Activated T-cell treated with anti-CD3 and anti-CD28 coated beads, Interleukin-2, amount 50 U/mL, for 1 hour (primary cell): ENCODE data around the gene POPDC2.

Experiments used
- DNase-seq: peaks from one replicate; pipeline ENCODE4 v3.0.0-alpha.2; 2020

POPDC2 gene

DNA sequence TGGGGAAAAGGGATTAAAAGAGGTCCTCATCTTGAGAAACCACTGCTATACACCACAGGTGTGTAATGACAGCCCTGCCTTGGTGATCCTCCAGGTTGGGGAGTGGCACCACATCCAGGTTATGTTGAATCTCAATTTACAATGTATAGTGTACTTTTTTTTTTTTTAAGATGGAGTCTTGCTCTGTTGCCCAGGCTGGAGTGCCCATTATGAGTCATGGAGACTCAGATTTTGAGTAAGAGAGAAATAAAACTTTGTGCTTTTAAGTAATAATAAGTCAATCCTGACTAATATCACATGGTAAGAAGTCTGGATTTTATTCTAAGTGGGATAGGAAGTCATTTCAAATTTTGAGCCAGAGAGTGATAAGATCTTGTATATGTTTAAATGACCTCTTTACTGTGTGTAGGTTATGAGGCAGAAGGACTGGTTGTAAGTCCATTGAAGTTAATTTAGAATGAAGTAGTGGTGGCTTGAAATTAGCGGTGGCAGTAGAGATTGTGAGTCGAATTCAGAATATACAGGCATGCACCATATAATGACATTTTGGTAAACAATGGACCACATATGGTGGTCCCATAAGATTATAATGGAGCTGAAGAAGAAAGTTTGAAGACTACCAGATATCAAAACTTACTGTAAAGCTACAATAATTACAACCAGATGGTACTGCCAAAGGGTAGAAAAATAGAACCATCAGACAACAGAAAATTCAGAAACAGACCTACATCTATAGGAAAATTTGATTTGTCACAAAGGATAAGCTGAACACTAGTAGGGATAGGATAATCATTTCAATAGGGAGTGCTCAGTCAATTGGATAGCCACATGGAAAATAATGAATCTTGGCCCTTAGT, 20.7 kb downstream of the POPDC2 start:
- no peak for DNase-seq

DNA sequence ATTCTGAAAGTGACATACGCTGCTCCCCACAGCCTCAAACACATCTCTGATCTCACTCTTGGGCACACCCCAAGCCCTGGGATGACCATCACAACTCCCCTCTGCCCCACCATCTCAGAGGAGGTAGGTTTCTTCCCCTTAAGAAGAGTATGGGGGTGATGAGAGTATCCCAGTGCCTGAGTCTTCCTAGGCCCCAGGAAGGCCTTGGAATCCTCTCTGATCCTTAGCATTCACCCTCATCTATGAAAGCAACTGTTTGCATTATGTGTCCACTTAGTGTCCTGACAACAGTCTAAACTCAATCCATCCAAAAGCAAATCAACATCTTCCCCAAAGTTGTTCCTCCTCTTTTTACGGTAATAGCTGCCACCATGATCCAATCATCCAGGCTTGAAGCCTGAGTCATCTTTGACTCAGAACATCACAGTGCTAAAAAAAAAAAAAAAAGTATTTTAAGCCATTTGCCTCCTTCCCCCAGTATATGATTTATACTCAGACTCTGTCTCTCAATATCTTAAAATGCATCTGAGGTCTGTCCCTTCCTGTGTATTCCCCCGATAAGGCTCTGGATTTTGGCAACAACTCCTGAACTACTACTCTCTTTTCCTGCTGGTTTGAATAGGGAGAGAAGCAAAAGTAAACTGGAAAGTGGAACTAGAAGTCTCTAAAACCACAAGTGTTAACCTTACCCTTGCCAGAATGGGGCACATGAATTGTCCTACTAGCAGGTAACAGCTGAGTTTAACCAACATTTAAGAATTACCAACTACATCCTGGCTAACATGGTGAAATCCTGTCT, 22.5 kb downstream of the POPDC2 start:
- no peak for DNase-seq

DNA sequence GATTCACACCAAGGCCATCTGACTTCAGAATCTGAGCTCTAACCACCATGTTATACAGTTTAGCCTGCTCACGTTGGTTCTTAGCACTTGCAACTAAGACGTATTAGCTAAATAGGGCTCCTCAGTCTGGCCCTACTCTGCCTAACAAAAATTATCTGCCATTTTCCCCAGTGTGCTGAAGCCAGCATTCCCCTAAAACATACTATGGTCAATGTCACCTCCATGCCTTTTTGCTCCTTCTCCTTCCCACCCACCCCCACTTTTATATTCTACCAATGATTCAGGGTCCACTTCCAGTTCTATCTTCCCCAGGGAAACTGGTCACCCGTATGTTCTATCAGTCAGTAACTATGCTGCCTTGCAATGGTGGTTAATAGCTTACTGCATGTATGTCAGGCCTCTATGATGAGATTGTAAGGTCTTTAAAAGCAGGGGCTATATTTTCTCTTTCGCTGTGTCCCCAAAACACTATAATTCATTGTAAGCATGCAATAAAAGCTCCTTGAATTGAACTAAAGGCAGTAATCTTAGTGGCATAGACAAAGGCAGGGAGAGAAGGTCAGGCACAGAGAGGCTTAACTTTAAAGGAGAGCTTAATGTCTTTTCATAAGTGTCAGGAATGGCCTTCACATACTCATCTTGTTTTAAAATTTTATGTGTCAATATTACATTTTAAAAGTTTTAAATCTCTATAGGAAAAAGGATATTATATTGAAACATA, 23.3 kb downstream of the POPDC2 start:
- no peak for DNase-seq

DNA sequence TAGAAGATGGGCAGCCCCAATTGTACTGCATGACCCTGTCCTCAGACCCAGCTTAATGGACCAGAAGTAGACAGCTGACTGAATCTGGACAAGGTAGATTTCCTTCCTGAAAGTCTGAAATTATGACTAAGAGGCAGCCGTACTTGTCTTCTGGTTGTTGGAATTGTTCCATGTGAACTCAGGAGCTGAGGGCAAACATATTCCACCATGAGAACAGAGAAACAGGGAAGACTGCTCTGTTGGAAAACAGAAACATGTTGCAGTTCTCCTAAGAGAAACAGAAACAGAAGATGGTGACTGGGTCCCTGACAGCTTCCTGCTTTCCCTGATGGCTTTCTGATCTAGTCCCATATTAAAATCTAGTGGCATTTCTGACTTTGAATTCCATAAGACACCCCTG, 24.1 kb downstream of the POPDC2 start:
- DNase-seq: no peak

DNA sequence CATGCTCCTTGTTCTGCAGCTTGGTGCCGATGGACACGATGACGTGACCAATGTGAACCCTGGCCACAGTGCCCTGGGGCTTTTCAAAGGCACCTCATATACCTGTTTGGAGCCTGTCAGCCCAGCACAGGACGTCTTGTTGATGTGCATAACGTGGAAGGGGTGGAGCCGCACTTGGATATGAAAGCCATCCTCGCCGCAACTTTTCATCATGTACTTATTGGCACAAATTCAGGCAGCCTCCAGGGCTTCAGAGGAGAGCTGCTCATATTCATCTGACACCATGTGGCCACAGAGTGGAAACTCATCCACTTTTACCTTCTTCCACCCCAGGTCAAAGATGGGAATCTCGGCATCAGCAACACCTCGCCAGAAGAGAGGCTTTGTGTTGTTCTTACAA, 24.7 kb downstream of the POPDC2 start:
- no peak for DNase-seq

DNA sequence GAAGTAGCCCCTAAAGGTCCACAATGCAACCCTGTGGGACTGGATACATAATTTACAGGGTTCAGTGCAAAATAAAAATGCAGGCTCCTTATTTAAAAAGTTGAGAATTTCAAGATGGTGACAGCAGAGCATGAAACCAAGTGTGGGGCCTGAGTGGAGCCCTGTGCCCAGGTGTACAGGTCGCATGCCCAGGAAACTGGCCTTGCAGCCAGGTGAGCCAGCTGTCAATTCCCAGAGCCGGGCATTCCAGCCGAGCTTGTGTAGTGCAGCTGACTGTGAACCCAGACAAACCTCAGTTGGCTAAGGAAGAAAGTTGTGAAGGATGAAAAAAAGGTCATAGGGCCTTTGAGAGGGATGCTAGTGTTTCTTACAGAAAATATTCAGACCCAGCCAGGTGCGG, 27.6 kb downstream of the POPDC2 start:
- DNase-seq: no peak

DNA sequence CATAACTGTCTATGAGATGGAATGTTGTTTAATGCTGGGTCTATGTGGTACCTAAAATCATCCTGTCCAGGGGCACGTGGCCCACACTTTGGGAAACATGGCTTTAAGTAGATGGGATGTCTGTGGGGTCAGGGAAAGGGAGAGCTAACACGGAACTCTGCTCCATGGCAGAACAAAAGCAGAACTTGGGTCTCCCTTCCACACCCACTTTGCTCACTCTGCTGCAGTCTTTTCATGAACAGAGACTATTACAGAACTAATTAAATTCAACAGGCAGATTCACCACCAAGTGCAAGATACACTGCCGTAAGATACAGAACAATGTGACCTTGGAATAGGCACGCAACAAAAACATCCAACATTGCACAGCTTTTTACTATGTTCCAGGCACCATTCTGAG, 28.2 kb downstream of the POPDC2 start:
- no peak for DNase-seq

DNA sequence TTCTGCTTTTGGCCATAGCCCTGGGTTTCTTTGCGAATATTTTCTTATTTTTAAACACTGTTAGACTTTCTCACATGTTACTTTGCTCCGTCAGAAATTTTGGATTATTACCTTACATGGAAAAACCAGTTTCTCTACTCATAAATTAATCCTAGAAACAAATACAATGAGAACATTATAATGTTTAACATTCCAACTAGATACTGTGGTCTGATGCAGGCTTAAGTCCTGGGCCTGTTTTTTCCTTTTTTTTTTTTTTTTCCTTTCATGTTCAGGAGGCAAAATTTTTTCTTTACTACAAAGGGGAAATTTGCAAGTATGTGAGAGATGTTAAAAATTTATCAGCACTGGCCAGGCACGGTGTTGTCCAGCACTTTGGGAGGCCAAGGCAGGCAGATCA, 28.9 kb downstream of the POPDC2 start:
- no peak for DNase-seq

DNA sequence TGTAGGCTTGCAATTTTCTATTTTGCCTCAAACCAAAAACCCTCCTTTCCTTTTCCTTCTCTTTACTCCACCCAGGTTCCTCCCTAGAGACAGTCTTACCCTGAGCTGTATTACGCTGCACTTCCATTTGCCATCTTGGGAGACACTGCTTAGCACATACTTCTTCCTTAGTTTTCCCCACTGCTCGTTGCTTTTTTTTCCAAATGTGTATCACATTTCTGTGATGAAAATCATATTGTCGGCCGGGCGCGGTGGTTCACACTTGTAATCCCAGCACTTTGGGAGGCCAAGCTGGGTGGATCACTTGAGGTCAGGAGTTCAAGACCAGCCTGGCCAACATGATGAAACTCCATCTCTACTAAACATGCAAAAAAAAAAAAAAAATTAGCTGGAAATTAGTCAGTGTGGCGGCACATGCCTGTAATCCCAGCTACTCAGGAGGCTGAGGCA, 29.5 kb downstream of the POPDC2 start:
- no peak for DNase-seq

DNA sequence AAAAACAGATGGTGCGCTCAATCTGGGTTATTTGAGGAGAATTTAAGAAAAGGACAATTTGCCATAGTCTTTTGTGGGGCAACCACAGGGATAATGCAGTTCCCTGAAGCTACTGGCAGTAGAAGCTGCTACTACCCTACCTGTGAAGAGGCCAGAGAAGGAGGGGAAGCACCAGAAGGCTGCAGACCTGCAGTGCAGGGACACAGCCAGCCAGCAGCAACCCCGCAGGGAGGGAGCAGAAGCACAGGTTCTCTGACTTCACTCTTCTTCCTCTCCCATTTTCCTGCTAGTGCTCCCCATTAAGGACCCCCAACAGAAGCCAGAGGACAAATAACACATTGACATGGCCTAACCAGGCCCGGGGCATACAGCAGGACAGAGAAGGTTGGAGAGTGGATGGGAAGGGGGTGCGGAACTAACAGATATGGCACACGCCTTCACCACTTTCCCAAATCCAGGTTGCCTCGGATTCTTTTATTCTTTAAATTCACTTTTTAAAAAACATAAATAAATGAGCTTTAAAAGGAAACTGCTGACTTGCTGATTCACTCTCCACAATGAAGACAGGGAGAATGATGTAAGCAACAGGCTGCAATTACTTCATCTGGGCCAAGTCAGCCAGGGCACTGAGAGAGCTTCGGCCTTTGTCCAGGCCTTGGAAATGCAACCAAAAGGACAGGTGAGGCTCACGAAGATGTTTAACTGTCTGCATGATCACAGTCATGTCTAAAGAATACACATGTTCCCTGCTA, 30.1 kb downstream of the POPDC2 start:
- DNase-seq: no peak

DNA sequence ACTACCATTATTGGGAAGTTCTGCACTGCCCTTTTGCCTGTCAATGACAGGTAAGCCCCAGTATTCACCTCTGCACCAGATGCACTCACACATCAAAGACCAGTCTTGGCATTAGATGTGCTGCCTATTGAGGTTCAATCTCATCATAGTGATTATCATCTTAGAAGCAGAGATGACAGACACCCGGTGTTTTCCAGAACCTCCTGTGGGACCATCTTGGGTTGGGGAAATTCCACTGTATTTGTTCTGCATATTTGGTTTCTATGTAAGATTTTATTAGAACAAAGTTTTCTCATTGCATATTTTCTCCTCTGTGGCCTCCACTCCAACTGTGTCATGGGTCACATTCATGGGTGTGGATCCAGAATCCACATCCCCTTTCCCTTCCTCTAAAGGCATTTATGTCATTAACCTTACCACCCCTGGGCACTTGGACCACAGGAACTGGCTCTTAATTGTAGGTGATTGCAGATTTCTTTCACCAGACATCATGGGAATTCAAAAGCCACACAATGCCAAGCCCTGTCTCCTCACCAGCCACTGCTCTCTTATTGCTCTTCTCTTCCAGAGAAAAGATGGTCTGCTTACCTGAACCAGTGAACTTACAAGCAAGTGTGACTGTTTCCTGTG, 31.5 kb downstream of the POPDC2 start:
- DNase-seq: no peak

DNA sequence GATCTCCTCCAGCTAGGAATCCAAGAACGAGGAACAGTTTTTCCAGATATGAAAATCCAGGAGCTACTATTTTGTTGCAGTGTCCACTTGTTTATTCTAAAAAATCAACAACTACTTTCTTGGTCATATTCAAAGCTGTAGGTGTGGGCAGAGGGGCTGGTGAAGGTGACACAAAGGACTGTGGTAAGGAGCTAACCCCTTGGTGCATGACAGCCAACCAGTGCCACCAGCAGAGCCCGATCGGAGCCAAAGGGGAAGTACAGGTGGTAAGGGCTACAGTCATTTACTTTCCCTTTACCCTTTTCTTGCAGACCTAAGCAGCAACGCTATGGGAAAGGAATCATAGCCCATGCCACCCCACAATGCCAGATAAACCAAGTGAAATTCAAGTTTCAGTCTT, 32.0 kb downstream of the POPDC2 start:
- no peak for DNase-seq

DNA sequence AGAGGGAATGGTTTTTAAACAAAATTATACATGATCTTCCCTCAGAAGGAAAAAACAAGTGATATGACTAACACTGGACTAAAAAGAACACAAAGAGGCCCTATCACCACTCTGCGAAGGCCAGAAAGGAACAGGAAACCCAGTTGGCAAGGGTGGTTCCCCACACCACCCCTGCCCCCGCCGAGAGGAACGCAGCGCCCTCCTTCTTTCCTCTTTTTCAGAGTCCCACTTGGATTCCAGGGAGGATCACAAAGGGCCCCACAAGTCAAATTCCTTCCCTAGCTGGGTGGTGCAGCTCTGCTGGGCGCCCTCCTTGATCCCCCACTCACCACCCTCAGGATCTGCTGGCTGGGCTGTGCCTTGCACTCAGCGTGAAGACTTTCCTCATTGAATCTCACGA, 32.9 kb downstream of the POPDC2 start:
- DNase-seq: no peak

DNA sequence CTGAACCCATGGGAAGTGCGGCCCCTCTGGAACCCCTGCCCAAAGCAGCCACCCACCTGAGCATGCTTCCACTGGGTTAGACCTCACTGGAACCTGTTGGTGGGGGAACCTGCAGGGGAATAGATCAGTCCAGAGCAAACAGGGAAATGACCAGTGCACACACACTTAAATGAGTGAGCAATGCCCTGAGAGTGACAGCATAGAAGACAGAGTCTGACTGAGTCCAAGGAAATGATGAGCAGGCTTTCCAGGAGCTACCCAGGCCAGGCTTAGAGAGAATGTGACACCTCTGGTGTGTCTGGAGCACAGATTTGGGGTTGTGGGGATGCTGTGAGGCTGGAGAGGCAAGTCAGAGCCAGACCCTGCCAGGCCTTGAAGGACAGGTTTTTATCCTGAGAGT, 34.2 kb downstream of the POPDC2 start:
- DNase-seq: no peak

DNA sequence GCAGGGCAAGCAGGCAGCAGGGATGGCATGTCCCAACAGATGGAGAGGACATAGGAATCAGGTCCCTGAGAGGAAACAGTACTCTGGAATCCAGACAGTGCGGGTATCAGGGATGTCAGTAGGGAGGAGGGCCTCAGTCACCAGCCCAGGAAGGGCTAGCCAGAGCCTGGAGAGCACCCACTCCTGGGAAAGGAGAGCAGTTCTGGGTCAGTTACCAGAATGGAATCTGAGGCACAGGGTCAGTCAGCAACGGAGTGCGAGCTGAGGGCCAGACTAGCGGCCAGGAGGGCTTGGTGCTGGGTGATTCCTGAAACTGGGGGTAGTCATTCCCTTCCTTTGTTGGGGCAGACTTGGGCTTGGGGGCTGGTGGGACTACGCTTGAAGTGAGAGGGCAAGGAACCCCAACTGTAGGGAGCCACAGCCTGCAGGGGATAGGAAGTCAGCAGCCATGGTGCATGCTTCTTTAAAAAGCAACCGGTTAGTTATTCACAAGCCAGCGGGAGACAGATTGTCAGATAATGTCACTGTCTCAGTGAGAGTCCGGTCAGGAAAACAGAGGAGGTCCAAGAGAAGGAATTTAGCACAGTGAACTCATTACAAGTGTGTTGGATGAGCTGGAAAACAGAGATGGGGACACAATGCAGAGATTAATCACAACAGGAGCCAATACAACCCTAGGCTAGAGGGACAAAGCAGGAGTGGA, 34.8 kb downstream of the POPDC2 start:
- no peak for DNase-seq

DNA sequence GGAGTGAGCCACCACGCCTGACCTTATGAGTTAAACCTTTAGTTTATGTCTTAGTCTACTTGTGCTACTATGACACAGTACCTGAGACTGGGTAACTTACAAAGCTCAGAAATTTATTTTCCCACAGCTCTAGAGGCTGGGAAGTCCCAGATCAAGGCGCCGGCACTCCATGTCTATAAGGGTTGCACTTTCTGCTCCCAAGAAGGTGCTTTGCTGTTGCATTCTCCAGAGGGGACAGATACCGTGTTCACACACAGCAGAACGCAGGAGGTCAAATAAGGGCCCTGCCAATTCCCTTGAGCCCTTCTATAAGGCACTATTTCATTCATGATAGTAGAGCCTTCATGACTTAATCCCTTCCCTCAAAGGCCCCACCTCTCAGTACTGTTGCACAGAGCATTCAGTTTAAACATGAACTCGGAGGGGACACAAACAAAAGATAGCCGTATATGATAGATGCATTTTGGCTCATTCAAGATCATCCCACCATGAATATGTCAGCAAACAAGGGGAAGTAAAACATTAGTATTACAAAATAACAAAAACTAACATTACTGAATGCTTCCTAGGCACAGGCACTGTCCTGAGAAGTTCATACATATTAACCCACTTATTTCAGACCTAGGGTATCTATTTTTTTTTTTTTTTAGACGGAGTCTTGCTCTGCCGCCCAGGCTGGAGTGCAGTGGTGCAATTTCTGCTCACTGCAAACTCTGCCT, 36.2 kb downstream of the POPDC2 start:
- DNase-seq: no peak

DNA sequence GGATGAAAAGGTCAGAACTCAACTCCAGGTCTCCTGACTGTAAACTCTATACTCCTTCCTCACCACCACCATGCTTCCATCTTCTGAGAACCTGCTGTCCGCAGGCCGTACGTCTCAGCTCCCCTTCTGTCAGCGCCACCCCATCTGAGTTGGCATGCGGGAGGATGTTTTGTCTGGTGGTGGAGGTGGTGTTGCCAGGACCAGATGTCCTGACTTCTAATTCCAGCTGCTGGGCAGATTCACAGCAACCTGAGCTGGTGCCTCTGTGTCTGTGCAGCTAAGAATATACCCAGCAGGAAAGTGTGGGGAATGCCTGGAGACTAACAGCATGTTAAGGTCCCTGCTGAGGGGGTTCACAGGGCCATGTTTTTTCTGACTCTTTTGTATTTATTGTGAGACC, 39.5 kb downstream of the POPDC2 start:
- DNase-seq: no peak

DNA sequence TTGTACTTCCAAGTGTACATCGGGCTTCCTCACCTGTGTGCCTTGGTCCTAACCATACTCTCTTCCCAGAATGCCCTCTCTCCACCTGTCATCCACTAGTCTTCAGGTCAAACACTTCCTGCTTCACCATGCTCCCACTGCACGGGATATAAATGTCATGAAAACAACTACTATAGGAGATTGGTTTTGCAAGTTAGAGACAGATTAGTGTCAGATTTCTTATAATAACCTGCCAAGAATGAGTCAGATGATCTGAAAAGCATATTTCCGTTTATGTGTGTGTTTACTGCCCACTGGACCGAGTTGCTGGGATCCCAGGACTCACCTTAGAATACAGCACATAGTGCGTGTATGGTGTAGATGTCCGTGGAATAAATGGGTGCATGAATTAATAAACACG, 41.3 kb downstream of the POPDC2 start:
- no peak for DNase-seq

DNA sequence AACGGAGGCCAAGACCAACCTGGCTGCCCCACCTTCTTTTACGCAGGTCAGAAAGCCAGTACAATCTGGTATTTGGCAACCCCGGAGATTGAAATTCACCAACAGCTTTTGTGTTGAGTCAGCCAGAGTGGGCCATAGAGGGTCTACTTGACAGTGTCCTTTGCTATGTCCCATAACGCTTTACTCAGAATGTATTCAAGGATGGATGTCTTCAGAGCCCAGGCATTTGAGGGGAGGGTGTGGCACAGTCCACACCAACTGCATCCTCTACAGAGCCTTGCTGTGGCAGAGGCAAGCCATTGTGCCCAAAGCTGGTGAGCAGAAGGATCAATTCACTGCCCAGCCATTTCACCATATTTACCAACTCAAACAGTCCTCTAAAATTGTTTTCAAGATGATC, 44.3 kb downstream of the POPDC2 start:
- DNase-seq: no peak

DNA sequence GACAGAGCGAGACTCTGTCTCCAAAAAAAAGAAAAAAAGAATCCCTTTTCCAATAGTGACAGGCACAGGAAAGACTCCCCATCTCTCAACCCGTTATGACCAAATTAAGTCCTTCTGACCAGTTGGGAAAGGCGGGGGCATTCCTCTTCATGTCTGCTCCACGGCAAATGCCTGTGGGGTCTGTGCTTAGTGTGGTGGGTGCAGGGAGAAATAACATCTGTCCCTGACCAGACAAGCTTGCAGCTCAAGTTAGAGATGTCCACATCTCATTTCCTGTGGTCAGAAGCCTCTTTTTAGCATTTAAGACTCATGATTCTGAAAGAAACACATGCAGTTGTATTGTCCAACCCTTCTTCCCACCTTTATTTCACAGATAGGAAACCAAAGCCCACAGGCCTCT, 46.5 kb downstream of the POPDC2 start:
- no peak for DNase-seq

DNA sequence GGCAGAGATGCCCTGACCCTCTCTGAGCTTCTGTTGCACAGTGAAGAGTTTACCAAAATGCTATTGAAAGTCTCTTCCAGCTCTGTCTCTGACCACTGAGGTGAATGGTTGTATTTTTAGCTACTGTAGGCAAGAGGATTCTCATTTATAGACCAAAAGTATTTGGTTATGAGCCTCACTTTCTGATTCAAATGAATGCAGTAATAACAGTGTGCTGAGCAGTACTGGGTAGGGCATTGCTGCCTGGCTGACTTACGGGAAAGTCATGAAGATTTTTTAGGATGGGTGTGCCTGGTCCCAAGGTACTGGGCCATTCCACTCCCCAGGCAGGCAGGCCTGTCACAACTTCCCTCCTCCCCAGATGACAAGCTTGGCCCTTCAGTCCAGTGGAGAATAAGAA, 47.2 kb downstream of the POPDC2 start:
- no peak for DNase-seq
